Measurements from ENCODE around the gene NAA10. TPM values are rescaled to one million over a fixed set of nuclear protein-coding genes. Genes with fewer than 3 reads are reported as not detected.
A peak's percentile ranks its signal among the peaks of the same experiment; 100 is the strongest.

The NAA10 gene
- total and polyA plus RNA-seq, 2 donors from 2014 or later, result 79.3 to 120 TPM

- no peak overlapping the region for H3K9ac ChIP-seq (ENCODE audit: low read length in 3 of 3)
- peaks cover 0 to 7% (median 0%) of the 10 kb centered on the region in 3 donors for H3K4me1 ChIP-seq (ENCODE audit: control insufficient read depth in 2 of 3, insufficient read depth in 2 of 3, low read depth in 1 of 3, low read length in 3 of 3)
- no peak overlapping the region for H3K27ac ChIP-seq (ENCODE audit: low read depth in 2 of 2, low read length in 2 of 2)
- FAIRE-seq, result no peak
- DNase-seq, result no peak
- no peak overlapping the region for H3K4me3 ChIP-seq (ENCODE audit: low read length in 3 of 3)
- H3K27me3 ChIP-seq (ENCODE audit: control insufficient read depth, insufficient read depth, low read length), result no peaks in the 10 kb centered on the region
- TF ChIP-seq, protein P1, sequence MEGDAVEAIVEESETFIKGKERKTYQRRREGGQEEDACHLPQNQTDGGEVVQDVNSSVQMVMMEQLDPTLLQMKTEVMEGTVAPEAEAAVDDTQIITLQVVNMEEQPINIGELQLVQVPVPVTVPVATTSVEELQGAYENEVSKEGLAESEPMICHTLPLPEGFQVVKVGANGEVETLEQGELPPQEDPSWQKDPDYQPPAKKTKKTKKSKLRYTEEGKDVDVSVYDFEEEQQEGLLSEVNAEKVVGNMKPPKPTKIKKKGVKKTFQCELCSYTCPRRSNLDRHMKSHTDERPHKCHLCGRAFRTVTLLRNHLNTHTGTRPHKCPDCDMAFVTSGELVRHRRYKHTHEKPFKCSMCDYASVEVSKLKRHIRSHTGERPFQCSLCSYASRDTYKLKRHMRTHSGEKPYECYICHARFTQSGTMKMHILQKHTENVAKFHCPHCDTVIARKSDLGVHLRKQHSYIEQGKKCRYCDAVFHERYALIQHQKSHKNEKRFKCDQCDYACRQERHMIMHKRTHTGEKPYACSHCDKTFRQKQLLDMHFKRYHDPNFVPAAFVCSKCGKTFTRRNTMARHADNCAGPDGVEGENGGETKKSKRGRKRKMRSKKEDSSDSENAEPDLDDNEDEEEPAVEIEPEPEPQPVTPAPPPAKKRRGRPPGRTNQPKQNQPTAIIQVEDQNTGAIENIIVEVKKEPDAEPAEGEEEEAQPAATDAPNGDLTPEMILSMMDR (IDR thresholded peaks at IDR 0.05; ENCODE audit: borderline replicate concordance, extremely low read depth, insufficient read depth), result no peak
- peaks cover 2 to 31% (median 2%) of the 10 kb centered on the region in 3 donors for H3K36me3 ChIP-seq (ENCODE audit: control insufficient read depth in 2 of 3, insufficient read depth in 3 of 3, low read length in 3 of 3)
- intact Hi-C loops (cut with DNase I), result loop anchor here (10.0 kb wide), 1 partner anchor 187 kb away; the partner anchor contains the start of gene PLXNB3
- no peaks in the 10 kb centered on the region for H3K9me3 ChIP-seq (ENCODE audit: control insufficient read depth in 2 of 3, insufficient read depth in 1 of 3, low read length in 3 of 3)
Observed at GRCh38 chrX:153951683-153952372, 17.0 kb upstream of the NAA10 start.

DNA sequence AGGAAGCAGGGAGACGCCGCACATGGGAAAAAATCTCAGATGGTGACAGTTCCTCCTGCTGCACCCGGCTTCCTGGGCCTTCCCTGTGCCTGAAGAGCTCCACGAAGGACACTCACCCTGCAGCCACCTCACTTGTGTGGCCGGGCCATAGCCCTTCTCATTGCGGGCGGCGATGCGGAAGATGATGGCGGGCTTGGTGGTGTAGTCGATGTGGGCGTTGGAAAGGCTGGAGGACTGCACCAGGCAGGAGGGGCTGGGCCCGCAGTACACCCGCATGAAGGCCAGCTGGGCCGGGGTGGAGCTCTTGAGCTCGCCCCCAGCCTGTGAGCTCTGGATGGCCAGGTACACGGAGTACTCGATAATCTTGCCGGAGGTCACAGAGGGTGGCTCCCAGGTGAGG is 15.3 kb upstream of the NAA10 start:
- Histone ChIP-seq H3K4me3 (ENCODE audit: low read length in 3 of 3) (no peak overlapping the region), H3K9me3 (ENCODE audit: control insufficient read depth in 2 of 3, insufficient read depth in 1 of 3, low read length in 3 of 3) (no peaks in the 10 kb centered on the region), H3K36me3 (ENCODE audit: control insufficient read depth in 2 of 3, insufficient read depth in 3 of 3, low read length in 3 of 3) (peaks cover 2 to 23% (median 2%) of the 10 kb centered on the region in 3 donors), H3K27me3 (ENCODE audit: control insufficient read depth, insufficient read depth, low read length) (no peaks in the 10 kb centered on the region), H3K27ac (ENCODE audit: low read depth in 2 of 2, low read length in 2 of 2) (no peak overlapping the region), H3K9ac (ENCODE audit: low read length in 3 of 3) (no peak overlapping the region), H3K4me1 (ENCODE audit: control insufficient read depth in 2 of 3, insufficient read depth in 2 of 3, low read depth in 1 of 3, low read length in 3 of 3) (peaks cover 0 to 7% (median 0%) of the 10 kb centered on the region in 3 donors)
- TF ChIP-seq, protein P1 (IDR thresholded peaks at IDR 0.05; ENCODE audit: borderline replicate concordance, extremely low read depth, insufficient read depth), result no peak
- DNase-seq (no peak), FAIRE-seq (no peak)
- intact Hi-C loops (cut with DNase I), result loop anchor here (10.0 kb wide), 1 partner anchor 185 kb away; the partner anchor contains the start of gene PLXNB3

DNA sequence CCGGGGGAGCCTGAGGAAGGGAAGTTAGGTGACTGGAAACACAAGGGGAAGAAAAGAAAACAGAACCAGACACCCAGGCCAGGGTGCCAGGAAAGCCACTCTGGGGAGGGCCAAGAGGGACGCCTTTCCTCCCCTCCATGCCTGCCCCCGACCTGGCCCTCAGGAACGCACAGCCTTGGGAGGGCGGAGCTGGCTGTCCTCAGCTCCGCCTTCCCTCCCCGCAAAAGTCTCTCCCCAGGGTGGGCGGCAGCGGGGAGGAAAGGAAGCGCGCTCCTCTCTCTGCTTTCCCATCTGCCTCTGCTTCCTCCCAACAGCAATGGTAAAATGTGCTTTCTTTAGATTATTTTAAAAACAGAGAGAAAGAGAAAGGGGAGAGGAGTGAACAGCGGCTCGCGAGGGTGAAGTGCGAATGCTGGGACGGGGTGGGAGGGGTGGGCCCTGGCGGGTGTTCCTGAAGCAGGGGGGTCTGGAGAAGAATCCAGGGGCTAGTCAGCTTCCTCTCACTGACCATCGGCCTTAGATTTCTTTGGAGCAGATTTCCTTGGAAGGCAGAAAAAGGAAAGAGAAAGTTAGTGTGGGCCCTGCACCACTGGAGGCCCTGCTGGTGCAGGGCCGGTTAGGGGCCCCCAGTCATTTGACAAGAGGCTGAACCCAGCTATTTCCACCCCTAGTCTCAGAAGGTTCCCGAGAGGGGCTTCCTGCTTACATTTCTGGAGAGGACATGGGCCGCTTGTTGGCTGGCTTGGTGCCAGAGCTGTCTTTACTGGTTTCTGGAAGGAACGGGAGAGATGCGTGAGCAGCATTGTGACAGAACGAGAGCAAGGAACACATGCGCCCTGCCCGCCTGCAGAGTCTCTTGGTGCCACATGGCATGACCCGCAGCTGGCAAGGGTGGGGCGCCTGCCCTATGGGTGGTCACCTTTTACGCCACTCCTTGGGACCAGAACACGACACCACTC is 14.3 kb upstream of the NAA10 start:
- Histone ChIP-seq H3K4me1 (ENCODE audit: control insufficient read depth in 2 of 3, insufficient read depth in 2 of 3, low read depth in 1 of 3, low read length in 3 of 3) (peaks cover 0 to 10% (median 0%) of the 10 kb centered on the region in 3 donors), H3K27ac (ENCODE audit: low read depth in 2 of 2, low read length in 2 of 2) (peak overlapping the region in 1 of 2 donors; percentile 28), H3K4me3 (ENCODE audit: low read length in 3 of 3) (no peak overlapping the region), H3K36me3 (ENCODE audit: control insufficient read depth in 2 of 3, insufficient read depth in 3 of 3, low read length in 3 of 3) (peaks cover 2 to 23% (median 2%) of the 10 kb centered on the region in 3 donors), H3K9ac (ENCODE audit: low read length in 3 of 3) (no peak overlapping the region), H3K27me3 (ENCODE audit: control insufficient read depth, insufficient read depth, low read length) (no peaks in the 10 kb centered on the region), H3K9me3 (ENCODE audit: control insufficient read depth in 2 of 3, insufficient read depth in 1 of 3, low read length in 3 of 3) (no peaks in the 10 kb centered on the region)
- TF ChIP-seq, protein P1 (IDR thresholded peaks at IDR 0.05; ENCODE audit: borderline replicate concordance, extremely low read depth, insufficient read depth), result no peak
- intact Hi-C loops (cut with DNase I), result no loop called here
- DNase-seq (peak in 2 of 5 donors; percentile 7 to 52), FAIRE-seq (no peak)

All from kidney (tissue), 14 donors.